Ishikawa (cell line): Measurements from ENCODE around the gene AKR7A2.

ENCODE experiments used
- CEBPB ChIP-seq: IDR thresholded peaks from 2 replicates; pipeline ENCODE4 v1.6.1; 2012
- CREB1 ChIP-seq: IDR thresholded peaks from 2 replicates; pipeline ENCODE4 v1.6.1; 2012; ENCODE audit warnings: low read depth
- EGR1 ChIP-seq: IDR thresholded peaks from 2 replicates; pipeline ENCODE4 v1.6.1; 2012
- EP300 ChIP-seq: IDR thresholded peaks from 2 replicates; pipeline ENCODE4 v1.6.1; 2012; ENCODE audit warnings: borderline replicate concordance
- FOXM1 ChIP-seq: IDR thresholded peaks from 2 replicates; pipeline ENCODE4 v1.6.1; 2012; ENCODE audit warnings: low read depth, borderline replicate concordance
- NFIC ChIP-seq: IDR thresholded peaks from 2 replicates; pipeline ENCODE4 v1.6.1; 2012
- RAD21 ChIP-seq: IDR thresholded peaks from 2 replicates; pipeline ENCODE4 v1.6.1; 2012; ENCODE audit warnings: low read depth
- TAF1 ChIP-seq: IDR thresholded peaks from 2 replicates; pipeline ENCODE4 v1.6.1; 2012; ENCODE audit warnings: low read depth, mild to moderate bottlenecking
- TCF12 ChIP-seq: IDR thresholded peaks from 2 replicates; pipeline ENCODE4 v1.6.1; 2012; ENCODE audit warnings: low read depth
- TEAD4 ChIP-seq: IDR thresholded peaks from 2 replicates; pipeline ENCODE4 v1.6.1; 2012
- YY1 ChIP-seq: IDR thresholded peaks from 2 replicates; pipeline ENCODE4 v1.6.1; 2012; ENCODE audit warnings: low read depth
- ZBTB7A ChIP-seq: IDR thresholded peaks from 2 replicates; pipeline ENCODE4 v1.6.1; 2012; ENCODE audit warnings: low read depth
- TF ChIP-seq, protein P1 (sequence below): IDR thresholded peaks from 2 replicates; pipeline ENCODE4 v1.6.1; 2012
- TF ChIP-seq, protein P2 (sequence below): IDR thresholded peaks from 2 replicates; pipeline ENCODE4 v1.6.1; 2012; ENCODE audit warnings: low read depth, mild to moderate bottlenecking
- TF ChIP-seq, protein P3 (sequence below): IDR thresholded peaks from 2 replicates; pipeline ENCODE4 v1.6.1; 2012

The AKR7A2 gene

DNA sequence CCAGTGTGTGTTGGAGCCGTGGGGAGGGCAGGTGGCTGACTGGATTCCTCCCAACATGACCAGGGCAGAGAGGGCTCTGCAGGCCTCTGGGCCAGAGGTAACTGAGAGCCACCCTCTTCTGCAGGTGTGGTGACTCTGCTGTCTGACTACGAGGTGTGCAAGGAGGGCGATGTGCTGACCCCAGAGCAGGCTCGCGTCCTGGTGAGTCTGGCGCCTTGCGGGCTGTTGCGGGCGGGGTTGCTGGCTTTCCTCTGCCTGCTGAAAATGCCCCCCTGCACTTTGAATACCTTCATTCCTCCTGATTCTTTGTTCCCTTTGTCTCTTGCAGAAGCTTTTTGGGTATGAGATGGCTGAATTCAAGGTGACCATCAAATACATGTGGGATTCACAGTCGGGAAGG lies 53.6 kb downstream of the AKR7A2 start:
- TF ChIP-seq, protein P1, sequence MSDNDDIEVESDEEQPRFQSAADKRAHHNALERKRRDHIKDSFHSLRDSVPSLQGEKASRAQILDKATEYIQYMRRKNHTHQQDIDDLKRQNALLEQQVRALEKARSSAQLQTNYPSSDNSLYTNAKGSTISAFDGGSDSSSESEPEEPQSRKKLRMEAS = no peak
- TF ChIP-seq EGR1 (no peak), TEAD4 (no peak), CREB1 (no peak), EP300 (no peak), RAD21 (no peak), TAF1 (no peak), NFIC (no peak), YY1 (no peak), TCF12 (no peak), FOXM1 (no peak), CEBPB (no peak), ZBTB7A (no peak)
- TF ChIP-seq, protein P2, sequence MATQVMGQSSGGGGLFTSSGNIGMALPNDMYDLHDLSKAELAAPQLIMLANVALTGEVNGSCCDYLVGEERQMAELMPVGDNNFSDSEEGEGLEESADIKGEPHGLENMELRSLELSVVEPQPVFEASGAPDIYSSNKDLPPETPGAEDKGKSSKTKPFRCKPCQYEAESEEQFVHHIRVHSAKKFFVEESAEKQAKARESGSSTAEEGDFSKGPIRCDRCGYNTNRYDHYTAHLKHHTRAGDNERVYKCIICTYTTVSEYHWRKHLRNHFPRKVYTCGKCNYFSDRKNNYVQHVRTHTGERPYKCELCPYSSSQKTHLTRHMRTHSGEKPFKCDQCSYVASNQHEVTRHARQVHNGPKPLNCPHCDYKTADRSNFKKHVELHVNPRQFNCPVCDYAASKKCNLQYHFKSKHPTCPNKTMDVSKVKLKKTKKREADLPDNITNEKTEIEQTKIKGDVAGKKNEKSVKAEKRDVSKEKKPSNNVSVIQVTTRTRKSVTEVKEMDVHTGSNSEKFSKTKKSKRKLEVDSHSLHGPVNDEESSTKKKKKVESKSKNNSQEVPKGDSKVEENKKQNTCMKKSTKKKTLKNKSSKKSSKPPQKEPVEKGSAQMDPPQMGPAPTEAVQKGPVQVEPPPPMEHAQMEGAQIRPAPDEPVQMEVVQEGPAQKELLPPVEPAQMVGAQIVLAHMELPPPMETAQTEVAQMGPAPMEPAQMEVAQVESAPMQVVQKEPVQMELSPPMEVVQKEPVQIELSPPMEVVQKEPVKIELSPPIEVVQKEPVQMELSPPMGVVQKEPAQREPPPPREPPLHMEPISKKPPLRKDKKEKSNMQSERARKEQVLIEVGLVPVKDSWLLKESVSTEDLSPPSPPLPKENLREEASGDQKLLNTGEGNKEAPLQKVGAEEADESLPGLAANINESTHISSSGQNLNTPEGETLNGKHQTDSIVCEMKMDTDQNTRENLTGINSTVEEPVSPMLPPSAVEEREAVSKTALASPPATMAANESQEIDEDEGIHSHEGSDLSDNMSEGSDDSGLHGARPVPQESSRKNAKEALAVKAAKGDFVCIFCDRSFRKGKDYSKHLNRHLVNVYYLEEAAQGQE = no peak
- TF ChIP-seq, protein P3, sequence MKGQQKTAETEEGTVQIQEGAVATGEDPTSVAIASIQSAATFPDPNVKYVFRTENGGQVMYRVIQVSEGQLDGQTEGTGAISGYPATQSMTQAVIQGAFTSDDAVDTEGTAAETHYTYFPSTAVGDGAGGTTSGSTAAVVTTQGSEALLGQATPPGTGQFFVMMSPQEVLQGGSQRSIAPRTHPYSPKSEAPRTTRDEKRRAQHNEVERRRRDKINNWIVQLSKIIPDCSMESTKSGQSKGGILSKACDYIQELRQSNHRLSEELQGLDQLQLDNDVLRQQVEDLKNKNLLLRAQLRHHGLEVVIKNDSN = no peak

DNA sequence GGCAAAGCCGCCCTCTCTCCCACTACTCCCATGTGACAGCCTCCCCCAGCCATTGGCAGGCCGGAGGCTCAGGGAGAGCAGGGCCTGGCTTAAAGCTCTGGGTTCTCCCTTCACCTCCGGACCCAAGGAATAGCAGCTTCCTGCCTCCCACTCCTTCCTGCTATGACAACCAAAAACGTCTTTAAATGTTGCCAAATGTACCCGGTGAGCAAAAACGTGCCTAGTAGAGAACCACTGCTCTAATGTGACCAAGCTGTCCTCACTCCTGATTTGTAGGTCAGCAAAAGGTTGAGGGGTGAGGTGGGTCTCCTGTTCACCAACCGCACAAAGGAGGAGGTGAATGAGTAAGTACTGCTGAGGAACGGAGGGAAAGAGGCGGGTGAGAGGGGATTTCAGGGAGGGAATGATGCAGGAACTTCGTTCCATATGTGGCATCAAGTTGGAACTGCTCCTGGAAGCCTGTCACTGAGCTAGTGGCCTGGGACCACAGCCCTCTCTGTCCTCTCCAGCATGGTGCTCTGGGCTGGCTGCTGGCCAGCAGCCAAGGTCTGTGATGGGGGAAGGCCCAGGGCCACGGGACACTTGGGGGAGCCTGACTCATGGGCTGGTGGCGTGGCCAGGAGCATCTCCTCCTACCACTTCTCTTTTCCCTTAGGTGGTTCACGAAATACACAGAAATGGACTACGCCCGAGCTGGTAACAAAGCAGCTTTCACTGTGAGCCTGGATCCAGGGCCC lies 54.6 kb downstream of the AKR7A2 start:
- TF ChIP-seq, protein P3 = no peak
- TF ChIP-seq YY1 (no peak), TEAD4 (no peak), EGR1 (no peak), CREB1 (no peak), TAF1 (no peak), NFIC (no peak), RAD21 (no peak), TCF12 (no peak), ZBTB7A (no peak), FOXM1 (no peak), CEBPB (no peak), EP300 (no peak)
- TF ChIP-seq, protein P2 = no peak
- TF ChIP-seq, protein P1 = no peak

DNA sequence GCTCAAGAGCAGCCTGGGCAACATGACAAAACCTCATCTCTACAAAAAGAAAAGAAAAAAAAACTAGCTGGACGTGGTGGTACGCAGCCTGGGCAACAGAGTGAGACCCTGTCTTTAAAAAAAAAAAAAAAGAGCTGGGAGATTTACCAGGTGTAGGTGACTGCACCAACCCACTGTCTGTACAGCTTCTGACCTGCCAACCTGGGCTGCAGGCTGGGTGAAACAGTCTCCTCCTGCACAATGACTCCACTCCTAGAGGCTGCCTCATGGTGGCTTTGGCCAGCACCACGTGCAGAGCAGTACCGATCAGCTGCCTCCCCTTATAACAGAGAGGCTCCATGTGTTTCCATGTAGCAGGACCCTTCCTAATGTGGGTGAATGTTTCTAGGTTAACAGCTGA lies 56.7 kb downstream of the AKR7A2 start:
- TF ChIP-seq, protein P2 = no peak
- no peak for TF ChIP-seq YY1
- TF ChIP-seq, protein P3 = no peak
- TF ChIP-seq FOXM1 = no peak
- no peak for TF ChIP-seq TAF1
- no peak for TF ChIP-seq EGR1
- no peak for TF ChIP-seq ZBTB7A
- TF ChIP-seq TCF12 = no peak
- no peak for TF ChIP-seq EP300
- TF ChIP-seq, protein P1 = no peak
- no peak for TF ChIP-seq TEAD4
- TF ChIP-seq CEBPB = no peak
- no peak for TF ChIP-seq NFIC
- TF ChIP-seq CREB1 = no peak
- no peak for TF ChIP-seq RAD21
